Left colon (tissue), 2 donors: ENCODE results near the gene CD164. TPM values are rescaled to one million over a fixed set of nuclear protein-coding genes. Genes with fewer than 3 reads are reported as not detected.

Experiments used
- ATAC-seq: fragments of 200-7000 bp; cut with Tn5 transposase; one replicate; pipeline ENCODE4 v1.9.1; 2020; ENCODE audit warnings: mild to moderate bottlenecking, moderate library complexity
- DNase-seq, 2 donors: peaks; one replicate each; pipeline ENCODE4 v3.0.0-alpha.2; 2020
- intact Hi-C, 2 donors: fragments of 100-400 bp; cut with DNase I in 1 of 2; cut with micrococcal nuclease in 1 of 2; formaldehyde crosslinking; loops; one replicate each; pipeline versions ENCODE4 v1.11.2 to v1.14.0; 2022; cut with DNase I, micrococcal nuclease
- total RNA-seq, 2 donors: library from RNA; stranded (reverse); fragmentation: NEBNext Ultra II Directional; extraction: Animal tissue kit (Norgen Biotek cat#: 25700); gene quantifications; one replicate each; pipeline ENCODE4 v1.2.1, GENCODE V29; 2021
- donor health status: DM: no; HTN: no; CAD: no.
- donor health status: DM: yes; HTN: yes; CAD: no.

The CD164 gene
- total RNA-seq, 2 donors from 2014 or later, result 591 to 774 TPM

GRCh38 chr6:109326351-109326750 lies 55.9 kb downstream of the CD164 start:
- ATAC-seq (no peak), DNase-seq (no peak)
- intact Hi-C loops, result no loop called here

DNA sequence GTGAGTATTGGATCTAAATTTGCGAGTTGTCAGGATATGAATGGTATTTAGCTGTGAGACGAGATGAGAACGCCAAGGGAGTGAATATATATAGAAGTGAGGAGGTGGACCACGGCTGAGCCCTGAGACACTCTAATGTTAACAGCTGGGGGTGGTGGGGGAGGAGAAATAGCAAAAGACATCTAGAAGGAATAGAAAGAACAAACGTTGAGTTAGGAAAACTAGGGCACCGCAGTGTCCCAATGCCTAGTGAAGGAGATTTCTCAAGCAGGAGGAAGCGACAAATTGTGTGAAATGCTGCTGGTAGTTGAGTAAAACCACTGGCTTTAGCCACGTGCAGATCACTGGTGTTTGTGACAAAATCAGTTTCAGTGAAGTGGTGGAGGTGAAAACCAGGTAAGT lies 56.9 kb downstream of the CD164 start:
- intact Hi-C loops, result no loop called here
- DNase-seq (no peak), ATAC-seq (no peak)

- intact Hi-C loops, result no loop called here
- DNase-seq, result no peak
- ATAC-seq, result no peak
These were observed 59.0 kb downstream of the CD164 start for GRCh38 chr6:109323241-109323640.

DNA sequence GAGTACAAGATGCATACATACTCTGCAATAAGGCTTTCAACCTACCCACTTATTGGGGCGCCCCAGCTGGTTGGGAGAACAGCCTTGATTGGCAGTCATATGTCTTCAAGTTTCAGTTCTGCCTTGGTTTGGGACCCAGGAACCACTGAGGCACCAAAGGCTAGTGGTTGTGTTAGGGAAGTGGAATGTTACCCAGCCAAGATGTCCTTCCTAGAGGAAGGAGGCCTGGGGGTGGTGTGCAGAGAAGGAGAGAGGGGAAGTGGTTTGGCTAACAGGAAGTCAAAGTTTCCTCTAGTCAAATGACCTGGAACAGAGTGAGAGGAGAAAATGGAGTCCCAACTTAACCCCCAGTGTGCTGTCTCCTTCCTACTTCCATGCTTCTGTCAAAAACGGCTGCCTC lies 59.4 kb downstream of the CD164 start:
- intact Hi-C loops, result no loop called here
- DNase-seq, result no peak
- no peak for ATAC-seq

DNA sequence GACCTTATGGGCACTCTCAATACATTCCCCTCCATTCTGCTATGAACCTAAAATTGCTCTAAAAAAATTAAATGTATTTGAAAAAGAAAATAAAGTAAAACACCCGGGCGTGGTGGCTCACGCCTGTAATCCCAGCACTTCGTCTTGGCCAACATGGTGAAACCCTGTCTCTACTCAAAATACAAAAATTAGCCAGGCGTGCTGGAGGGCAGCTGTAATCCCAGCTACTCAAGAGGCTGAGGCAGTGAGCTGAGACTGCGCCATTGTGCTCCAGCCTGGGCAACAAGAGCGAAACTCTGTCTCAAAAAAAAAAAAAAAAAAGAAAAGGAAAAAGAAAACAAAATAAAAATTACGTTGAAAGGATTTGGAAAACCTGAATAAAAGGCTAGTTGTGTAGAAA lies 60.5 kb downstream of the CD164 start:
- DNase-seq (no peak), ATAC-seq (no peak)
- intact Hi-C loops, result no loop called here

DNA sequence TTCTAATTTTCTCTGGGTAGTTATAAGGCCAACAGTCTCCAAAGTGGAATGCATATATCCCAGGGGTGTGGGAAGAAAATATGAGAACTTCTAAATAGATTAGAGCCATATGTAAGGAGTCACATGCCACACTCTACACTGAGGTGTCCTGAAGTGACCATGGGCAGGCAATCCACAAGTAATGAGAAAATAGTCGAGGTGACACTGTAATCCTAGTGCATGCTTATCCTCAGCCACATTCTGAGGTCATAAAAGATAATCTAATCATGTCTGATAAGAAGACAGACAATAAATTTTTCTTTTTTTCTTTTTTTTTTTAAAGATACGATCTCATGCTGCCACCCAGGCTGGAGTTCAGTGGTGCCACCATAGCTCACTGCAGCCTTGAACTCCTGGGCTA lies 62.2 kb downstream of the CD164 start:
- DNase-seq (no peak), ATAC-seq (peak; percentile 17)
- intact Hi-C loops, result no loop called here

DNA sequence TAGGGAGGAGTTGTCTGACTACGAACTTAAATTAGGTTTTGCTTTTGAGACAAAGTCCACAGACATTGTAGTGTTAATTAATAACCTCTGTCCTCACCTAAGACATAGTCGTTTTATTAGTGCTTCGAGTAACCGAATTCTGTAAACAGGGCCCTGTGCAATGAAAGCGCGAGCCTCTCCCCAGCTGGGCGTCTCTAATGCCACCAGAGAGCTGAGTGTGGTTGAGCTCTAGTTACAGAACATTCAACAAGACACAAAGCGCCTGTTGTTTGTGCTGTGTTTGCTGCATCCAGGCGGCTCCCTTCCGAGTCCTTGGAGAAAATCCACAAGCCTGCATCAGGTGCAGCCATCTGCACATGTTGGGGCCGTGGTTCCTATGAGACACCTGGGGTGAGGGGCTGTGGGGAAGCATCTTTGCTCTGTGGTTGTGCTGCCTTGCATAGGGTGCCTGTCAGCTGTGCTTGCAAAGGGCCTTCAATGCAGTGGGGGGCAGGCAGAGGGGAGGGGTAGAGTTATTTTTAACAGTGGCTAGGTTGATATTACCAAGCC lies 63.9 kb downstream of the CD164 start:
- DNase-seq, result peak; percentile 73 to 86
- ATAC-seq, result peak; percentile 93
- intact Hi-C loops, result no loop called here

GRCh38 chr6:109316909-109317308 lies 65.4 kb downstream of the CD164 start:
- intact Hi-C loops, result no loop called here
- DNase-seq (no peak), ATAC-seq (no peak)

Other genes with a start within 250 kb of the CD164 start
- gene PPIL6, start 58.2 kb upstream of the CD164 start, total RNA-seq, result 1 to 10 TPM in 1 of 2 donors, under 1 TPM in 1; 0.58 to 2.0 TPM
- 10 to 100 TPM; 17.8 to 23.8 TPM for gene SMPD2, start 58.3 kb upstream of the CD164 start, total RNA-seq
- gene MICAL1, start 73.3 kb upstream of the CD164 start, total RNA-seq, result 10 to 100 TPM; 62.7 to 63.9 TPM
- gene ZBTB24, start 100.8 kb upstream of the CD164 start, total RNA-seq, result 1 to 10 TPM; 6.6 to 6.7 TPM